GM18909 (cell line): ENCODE measurements around the gene NELL2.
"Not testable (repeated sequence)": the region's sequence is repeated elsewhere in the genome, so short reads cannot be mapped to it uniquely, and the experiment has no call there.

Experiments
- ATAC-seq: cut with Tn5 transposase; IDR thresholded peaks from one replicate; pipeline ENCODE4 v1.9.1; 2021; ENCODE audit warnings: mild to moderate bottlenecking; ENCODE audit not compliant: unreplicated experiment, poor library complexity

The NELL2 gene

GRCh38 chr12:44780221-44780790, 95.8 kb downstream of the NELL2 start:
- no peak for ATAC-seq

- no peak for ATAC-seq
These were observed 96.3 kb downstream of the NELL2 start for GRCh38 chr12:44779766-44780165.

DNA sequence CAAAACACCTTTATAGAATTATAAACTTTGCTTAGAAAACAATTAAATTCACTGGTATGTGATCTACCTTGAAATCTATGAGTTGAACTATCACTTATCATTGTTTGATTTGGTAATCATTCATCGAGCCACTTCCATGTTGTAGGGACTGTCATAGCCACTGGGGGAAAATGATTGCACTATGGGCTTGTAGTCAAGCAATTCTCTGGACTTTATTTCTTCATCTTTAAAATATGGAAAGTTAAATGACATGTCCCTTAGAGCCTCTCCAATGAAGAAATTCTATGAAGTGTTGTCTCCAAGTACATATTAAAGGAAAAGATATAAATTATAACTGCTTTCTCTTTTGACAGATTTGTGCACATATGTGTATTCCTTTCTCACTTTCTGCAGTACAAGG, 97.3 kb downstream of the NELL2 start:
- no peak for ATAC-seq

GRCh38 chr12:44777044-44777443, 99.1 kb downstream of the NELL2 start:
- ATAC-seq, result no peak

DNA sequence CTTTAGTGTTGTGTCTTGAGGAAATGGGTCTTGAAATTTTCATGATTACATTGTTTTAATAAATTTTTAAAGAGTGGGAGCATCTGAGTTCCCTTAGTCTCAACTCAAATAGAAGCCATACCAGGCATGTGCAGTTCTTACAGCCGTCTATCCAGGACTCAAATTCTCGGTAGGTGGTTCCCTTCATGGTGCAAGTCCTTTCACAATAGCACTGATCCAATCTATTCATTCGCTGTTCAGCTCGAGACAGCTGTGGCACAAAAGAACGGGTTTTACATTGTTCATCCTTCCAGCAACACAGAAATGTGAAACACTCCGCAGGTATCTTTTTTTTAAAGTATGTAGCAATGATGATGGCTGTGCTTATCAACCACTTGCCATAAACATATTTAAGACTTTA, 100.2 kb downstream of the NELL2 start:
- ATAC-seq, result no peak

DNA sequence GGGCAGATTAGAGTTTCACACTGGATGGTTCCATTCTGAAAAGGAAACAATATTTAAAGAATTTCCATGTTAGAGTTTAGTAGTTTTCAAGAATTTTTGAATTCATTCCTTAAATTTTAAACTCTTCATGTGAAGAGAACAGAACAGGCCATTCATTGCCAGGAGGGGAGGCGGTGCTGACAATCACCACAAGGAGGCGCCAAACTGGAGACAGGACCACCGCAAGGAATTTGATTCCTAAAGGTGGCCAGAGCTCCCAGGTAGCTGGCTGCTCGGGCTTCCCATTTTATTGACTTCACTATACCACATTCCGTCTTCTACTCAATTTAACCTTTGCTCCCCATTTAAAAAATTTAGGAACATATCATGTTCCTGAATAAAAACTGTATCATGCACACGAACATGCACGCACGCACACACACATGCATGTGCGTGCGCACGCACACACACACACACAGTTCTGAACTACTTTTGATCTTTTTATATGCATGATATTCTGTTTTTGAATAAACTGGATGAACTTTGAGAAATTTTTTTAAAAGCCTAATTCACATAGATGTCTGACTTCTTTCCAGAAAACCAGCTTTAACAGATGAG, 101.2 kb downstream of the NELL2 start:
- ATAC-seq, result peak; percentile 59

- no peak for ATAC-seq
These were observed 104.6 kb downstream of the NELL2 start for GRCh38 chr12:44771485-44772021.

GRCh38 chr12:44765796-44766195, 110.3 kb downstream of the NELL2 start:
- ATAC-seq, result no peak

- ATAC-seq, result no peak
These were observed 113.1 kb downstream of the NELL2 start for GRCh38 chr12:44763021-44763420.

DNA sequence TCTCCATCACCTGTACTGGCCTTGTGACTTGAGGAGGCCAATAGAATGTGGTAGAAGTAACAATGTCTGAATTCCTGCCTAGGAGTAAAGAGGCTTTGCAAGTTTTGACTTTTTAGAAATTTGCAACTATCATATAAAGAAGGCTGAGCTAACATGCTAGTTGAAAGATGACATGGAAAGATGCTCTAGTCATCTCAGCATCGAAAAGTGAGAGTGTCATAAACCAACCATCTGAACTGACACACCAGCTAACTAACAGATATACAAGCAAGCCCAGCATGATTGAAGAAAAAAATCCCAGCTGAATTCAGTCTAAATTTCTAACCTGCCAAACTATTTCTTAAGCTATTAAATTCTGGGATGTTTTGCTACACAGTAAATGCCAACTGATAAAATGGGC, 116.8 kb downstream of the NELL2 start:
- ATAC-seq, result no peak

- no peak for ATAC-seq
These were observed 125.6 kb downstream of the NELL2 start for GRCh38 chr12:44750468-44750867.

GRCh38 chr12:44749566-44749965, 126.5 kb downstream of the NELL2 start:
- ATAC-seq, result no peak

GRCh38 chr12:44748950-44749468, 127.1 kb downstream of the NELL2 start:
- no peak for ATAC-seq

DNA sequence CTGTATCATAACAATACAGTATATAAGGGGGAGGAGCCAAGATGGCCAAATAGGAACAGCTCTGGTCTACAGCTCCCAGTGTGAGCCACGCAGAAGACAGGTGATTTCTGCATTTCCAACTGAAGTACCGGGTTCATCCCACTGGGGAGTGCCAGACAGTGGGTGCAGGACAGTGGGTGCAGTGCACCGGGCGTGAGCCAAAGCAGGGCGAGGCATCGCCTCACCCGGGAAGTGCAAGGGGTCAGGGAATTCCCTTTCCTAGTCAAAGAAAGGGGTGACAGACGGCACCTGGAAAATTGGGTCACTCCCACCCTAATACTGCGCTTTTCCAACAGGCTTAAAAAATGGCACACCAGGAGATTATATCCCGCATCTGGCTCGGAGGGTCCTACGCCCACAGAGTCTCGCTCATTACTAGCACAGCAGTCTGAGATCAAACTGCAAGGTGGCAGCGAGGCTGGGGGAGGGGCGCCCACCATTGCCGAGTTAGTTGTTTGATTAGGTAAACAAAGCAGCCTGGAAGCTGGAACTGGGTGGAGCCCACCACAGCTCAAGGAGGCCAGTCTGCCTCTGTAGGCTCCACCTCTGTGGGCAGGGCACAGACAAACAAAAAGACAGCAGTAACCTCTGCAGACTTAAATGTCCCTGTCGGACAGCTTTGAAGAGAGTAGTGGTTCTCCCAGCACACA, 134.7 kb downstream of the NELL2 start:
- ATAC-seq, result not testable (repeated sequence)

- no peak for ATAC-seq
These were observed 138.1 kb downstream of the NELL2 start for GRCh38 chr12:44738051-44738450.

DNA sequence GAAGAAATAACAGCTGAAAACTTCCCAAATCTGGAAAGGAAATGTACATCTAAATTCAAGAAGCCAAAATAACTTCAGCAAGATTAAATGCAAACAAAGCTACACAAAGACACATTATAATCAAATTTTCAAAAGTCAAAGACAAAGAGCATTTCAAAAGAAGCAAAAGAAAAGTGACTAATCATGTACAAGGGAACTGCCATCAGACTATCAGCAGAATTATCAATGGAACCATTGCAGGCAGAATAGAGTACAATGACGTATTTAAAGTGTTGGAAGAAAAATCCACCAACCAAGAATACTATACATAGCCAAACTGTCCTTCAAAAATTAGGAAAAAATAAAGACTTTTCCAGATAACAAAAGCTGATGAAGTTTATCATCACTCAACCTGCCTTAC, 147.5 kb downstream of the NELL2 start:
- no peak for ATAC-seq

DNA sequence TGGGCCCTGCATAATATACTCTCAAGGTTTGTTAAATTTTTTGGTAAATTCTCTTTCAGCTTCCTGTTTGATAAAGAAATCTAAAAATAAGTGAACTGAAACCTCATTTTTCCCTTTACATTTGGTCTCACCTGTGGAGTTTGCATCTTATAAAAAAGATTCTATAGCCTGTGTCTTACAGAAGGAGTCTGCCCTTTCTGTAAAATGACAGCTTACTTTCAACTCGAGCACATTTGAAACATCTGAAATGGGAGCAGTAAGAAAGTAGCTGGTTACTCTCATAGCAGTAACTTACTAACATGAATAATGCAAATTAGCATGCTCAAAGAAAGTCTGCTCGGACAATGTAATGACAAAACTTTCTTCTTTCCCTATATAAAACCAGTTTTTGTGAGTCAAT, 155.8 kb downstream of the NELL2 start:
- no peak for ATAC-seq

GRCh38 chr12:44717612-44718011, 158.5 kb downstream of the NELL2 start:
- no peak for ATAC-seq

GRCh38 chr12:44716711-44717110, 159.4 kb downstream of the NELL2 start:
- no peak for ATAC-seq

- no peak for ATAC-seq
These were observed 164.4 kb downstream of the NELL2 start for GRCh38 chr12:44711736-44712135.

DNA sequence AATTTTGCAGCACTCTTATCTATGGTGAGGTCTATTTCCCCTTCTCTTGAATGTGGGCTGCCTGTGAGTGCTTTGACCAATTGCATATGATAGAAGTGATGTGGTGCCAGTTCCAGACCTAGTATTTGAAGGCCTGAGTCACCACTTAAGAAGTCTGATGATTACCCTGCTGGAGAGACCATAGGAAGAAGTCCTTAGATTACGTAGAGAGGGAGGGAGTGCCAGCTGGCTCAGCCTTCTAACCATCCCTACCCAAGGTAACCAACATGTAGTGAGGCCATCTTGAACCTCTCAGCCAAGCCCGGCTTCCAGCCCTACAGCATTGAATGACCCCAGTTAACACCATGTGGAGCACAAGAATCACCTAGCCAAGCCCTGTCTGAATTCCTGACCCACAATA, 166.9 kb downstream of the NELL2 start:
- no peak for ATAC-seq
